Erythroblast (primary cell): Measurements from ENCODE around the gene B3GLCT.

Experiments
- GATA1 ChIP-seq: IDR thresholded peaks from 2 replicates; pipeline ENCODE4 v1.6.1; 2011; ENCODE audit warnings: low read depth, mild to moderate bottlenecking, control low read depth, low read length, moderate library complexity
- POLR2A ChIP-seq: IDR thresholded peaks from 2 replicates; pipeline ENCODE4 v1.6.1; 2011; ENCODE audit warnings: mild to moderate bottlenecking, low read length

DNA sequence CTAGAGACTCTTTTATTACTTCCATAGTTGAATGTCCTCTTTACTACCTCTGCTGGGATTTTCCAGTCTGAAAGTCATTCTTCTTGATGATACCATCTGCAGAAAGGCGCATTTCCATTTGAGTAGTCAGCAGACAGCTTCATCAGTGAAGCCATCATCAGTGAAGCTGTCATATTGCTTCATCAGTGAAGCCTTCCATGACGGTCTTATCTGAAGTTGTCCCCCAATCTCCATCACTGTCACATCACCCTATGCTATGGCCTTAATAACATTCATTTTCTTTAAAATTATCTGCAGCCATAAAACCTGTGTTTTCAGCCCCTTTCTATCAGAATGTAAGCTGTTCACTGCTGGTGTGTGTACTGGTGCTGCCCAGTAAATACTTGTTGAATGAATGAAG, 151.6 kb downstream of the B3GLCT start:
- TF ChIP-seq POLR2A (no peak), GATA1 (no peak)
